Activated T-cell treated with anti-CD3 and anti-CD28 coated beads for 4 hours (primary cell): ENCODE data around the gene DLGAP5.

Experiments
- DNase-seq: peaks from one replicate; pipeline ENCODE4 v3.0.0-alpha.2; 2020

Gene DLGAP5, protein sequence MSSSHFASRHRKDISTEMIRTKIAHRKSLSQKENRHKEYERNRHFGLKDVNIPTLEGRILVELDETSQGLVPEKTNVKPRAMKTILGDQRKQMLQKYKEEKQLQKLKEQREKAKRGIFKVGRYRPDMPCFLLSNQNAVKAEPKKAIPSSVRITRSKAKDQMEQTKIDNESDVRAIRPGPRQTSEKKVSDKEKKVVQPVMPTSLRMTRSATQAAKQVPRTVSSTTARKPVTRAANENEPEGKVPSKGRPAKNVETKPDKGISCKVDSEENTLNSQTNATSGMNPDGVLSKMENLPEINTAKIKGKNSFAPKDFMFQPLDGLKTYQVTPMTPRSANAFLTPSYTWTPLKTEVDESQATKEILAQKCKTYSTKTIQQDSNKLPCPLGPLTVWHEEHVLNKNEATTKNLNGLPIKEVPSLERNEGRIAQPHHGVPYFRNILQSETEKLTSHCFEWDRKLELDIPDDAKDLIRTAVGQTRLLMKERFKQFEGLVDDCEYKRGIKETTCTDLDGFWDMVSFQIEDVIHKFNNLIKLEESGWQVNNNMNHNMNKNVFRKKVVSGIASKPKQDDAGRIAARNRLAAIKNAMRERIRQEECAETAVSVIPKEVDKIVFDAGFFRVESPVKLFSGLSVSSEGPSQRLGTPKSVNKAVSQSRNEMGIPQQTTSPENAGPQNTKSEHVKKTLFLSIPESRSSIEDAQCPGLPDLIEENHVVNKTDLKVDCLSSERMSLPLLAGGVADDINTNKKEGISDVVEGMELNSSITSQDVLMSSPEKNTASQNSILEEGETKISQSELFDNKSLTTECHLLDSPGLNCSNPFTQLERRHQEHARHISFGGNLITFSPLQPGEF

DNA sequence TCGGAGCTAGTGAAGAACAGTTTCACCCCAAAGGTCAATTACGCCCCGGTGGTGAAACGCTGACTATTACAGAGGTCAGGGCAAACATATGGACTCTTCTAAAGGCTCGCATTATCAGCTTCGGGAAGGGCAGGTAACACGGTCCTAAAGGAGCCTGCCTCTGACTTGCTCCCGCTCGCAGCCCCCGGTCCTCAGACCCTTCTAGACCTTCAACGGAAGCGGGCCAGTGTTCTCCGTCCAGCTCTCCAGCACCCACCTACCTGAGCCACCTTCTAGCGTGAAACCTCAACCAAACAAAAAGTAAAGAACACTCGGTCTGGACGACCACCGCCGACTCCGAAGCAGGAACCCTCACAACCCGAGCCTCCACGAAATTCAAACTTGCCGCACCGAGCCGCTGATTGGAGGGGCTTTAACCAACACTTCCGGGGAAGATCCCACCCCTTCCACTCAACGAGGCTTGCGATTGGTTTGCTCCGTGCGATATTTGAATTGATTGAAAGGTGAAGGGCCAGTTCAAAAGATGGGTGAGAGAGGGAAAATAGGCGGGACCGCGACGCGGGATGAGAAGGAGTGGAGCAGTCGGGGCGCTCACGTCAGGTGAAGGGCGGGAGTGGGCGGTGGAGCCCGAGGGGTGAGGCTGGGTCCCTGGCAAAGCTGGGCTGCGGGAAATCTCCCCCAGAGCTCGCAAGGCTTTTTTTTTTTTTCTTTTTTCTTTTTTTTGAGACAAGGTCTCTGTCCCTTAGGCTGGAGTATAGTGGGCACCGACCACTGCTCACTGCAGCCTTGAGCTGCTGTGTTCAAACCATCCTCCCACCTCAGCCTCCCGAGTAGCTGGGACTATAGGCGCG, at the start of gene DLGAP5:
Gene DLGAP5 (minus strand): TSS at position 383 of the 851 bp plus-strand sequence. CDS start 2,406 bp downstream, outside the sequence.
- DNase-seq: peak; percentile 81

GRCh38 chr14:55240526-55241178, 49.3 kb upstream of the DLGAP5 start:
- no peak for DNase-seq

GRCh38 chr14:55239320-55239719, 47.9 kb upstream of the DLGAP5 start:
- no peak for DNase-seq

- no peak for DNase-seq
These were observed 46.8 kb upstream of the DLGAP5 start for GRCh38 chr14:55238019-55238680.

DNA sequence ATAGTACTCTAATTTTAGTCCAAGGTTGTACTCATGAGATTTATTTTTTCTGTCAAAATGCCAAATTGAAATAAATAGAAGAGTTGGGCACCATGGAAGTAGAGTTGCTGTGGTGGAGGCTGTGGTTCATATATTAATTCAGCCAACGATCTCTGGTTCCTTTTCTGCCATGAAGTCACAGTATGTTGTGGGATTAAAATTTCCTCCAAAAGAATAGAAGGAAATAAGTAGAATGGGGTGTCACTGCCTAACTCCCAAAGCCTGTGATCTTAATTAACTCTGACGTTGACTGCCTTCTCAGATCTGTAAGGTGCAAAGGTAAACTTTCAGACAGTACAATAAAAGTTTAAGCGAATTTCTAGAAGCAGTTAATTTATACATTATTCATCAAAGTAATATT, 42.2 kb upstream of the DLGAP5 start:
- no peak for DNase-seq

- DNase-seq: no peak
These were observed 36.9 kb upstream of the DLGAP5 start for GRCh38 chr14:55228261-55228660.

DNA sequence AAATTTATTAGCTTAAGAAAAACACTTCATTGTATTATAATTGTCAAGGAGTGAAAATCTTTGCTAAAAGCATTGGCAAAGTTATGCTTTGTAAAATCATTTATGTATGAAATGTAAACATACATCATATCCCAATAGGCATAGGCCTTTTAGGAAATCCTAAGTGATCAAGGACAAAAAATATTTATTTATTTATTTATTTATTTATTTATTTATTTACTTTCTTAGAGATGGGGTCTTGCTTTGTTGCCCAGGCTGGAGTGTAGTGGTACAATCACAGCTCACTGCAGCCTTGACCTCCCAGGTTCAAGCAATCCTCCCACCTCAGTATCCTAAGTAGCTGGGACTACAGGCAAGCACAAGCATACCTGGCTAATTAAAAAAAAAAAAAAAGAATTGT, 32.0 kb upstream of the DLGAP5 start:
- no peak for DNase-seq

GRCh38 chr14:55221968-55222367, 30.6 kb upstream of the DLGAP5 start:
- DNase-seq: no peak

DNA sequence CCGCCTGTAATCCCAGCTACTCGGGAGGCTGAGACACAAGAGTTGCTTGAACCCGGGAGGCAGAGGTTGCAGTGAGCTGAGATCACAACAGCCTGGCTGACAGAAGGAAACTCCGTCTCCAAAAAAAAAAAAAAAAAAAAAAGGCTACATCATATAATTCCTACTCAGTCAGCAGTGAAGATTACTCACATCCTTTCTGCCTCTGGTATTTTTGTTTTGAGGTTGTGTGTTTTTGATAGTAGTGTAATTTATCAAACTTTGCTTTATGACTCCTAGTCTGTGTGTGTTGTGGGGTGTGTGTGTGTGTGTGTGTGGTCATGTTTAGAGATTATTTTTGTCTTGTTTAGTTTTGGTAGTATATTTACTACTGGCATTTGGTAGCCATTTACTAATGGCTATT, 29.8 kb upstream of the DLGAP5 start:
- no peak for DNase-seq

- DNase-seq: no peak
These were observed 28.8 kb upstream of the DLGAP5 start for GRCh38 chr14:55220230-55220629.

- no peak for DNase-seq
These were observed 21.2 kb upstream of the DLGAP5 start for GRCh38 chr14:55212634-55213033.

DNA sequence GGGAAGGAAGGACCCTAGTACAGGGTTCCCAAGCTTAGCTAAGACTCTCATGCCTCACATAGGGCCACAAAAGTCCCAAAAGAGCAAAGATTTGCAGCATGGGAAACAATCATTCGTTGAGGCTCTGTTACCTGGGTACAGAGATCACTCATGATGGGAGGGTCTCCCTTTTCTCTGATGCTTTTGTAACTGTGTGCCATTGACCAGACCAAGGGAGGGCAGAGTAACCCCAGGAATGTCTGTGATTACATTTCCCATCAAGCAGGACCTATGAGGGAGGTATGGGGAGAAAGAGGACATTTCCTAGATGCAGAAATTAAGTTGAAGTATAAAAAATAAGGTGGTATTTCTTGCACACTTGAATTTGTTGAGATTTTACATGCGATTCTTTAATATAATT, 16.4 kb upstream of the DLGAP5 start:
- no peak for DNase-seq

DNA sequence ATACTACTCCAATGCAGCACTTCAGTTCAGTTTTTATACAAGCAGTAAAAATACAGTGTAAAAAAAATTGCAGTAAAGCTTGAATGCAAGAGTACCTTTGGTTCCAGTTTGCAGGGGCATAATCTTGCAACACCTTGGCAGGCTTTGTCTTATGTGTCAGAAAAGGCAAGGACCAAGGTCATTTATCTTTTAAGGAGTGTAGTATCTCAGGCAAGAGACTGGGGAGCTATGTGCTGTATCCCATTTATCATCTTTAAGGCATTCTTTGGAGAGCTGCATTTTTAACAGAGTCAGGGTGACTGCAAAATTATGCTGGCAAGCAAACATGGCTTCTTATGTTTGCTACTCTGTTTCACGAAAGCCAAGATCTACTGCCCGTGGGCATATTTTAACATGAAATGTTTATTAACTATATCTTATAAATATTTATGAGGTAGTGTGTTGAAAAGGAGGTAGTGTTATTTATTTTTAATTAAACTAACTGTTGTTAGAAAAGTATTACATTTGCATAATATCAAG, 14.8 kb upstream of the DLGAP5 start:
- no peak for DNase-seq

DNA sequence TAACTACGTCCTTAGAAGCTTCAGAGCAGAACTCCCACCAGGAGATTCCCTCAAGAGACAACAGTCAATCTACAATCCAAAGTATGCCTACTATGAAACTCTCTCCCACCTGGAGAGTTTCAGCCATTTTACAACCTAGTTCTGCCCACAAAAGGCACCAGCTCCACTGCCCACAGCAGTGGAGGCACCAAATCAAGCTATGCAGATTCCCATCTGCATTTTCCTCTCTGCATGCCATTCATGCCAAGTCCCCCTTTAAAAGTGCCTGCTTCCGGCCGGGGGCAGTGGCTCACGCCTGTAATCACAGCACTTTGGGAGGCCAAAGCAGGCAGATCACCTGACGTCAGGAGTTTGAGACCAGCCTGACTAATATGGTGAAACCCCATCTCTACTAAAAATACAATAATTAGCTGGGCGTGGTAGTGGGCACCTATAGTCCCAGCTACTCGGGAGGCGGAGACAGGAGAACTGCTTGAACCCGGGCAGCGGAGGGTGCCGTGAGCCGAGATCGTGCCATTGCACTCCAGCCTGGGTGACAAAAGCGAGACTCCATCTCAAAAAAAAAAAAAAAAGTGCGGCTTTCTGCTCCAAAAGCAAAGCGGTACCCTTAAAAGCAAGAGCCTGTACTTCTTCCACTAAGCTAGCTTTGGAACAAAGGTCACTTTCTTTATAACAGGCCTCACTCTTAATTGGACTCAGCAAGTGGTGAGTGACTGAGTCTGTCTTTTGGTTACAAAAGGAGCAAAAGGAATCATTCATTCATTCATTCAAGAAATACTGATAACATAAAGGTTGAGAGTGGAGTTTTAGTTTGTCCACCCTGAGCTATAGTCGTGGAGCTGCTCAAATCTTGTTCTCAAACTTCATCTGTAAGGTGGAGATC, 10.1 kb upstream of the DLGAP5 start:
- no peak for DNase-seq

GRCh38 chr14:55200651-55201050, 9.3 kb upstream of the DLGAP5 start:
- no peak for DNase-seq

- DNase-seq: no peak
These were observed 7.4 kb upstream of the DLGAP5 start for GRCh38 chr14:55198749-55199148.

GRCh38 chr14:55194656-55195355, 3.4 kb upstream of the DLGAP5 start:
- DNase-seq: no peak

DNA sequence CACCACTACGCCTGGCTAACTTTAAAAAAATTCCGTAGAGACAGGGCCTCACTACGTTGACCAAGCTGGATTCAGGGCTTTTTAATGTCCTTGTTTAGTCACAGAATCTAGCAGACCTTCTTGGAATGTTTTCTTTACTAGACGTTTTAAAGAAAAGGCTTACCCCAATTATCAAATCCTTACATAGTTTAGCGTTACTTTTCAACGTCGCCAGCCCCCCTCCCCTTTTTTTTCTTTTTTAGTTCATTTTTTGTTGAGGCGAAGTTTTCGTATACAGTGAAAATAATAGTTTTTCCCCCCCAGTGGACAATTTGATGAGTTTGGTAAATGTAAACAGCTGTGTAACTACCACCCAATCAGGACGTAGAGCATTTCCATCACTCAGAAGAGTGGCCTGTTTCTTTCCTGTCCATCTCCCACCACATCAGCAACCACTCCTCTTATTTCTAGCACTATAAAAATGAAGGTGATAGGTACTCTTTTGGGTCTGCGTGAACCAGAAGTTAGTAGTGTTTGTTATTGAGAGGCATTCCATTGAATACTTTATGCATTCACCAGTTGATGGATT, 753 bp upstream of the DLGAP5 start:
- no peak for DNase-seq

- no peak for DNase-seq
These were observed 531 bp downstream of the DLGAP5 start for GRCh38 chr14:55190906-55191202.
